Activated naive CD4-positive, alpha-beta T cell treated with anti-CD3 and anti-CD28 coated beads, Interleukin-2, amount 50 U/mL, for 16 hours (primary cell): ENCODE data around the gene DPP6.
"Not testable (repeated sequence)": the region's sequence is repeated elsewhere in the genome, so short reads cannot be mapped to it uniquely, and the experiment has no call there.

ENCODE experiments used
- DNase-seq: peaks from one replicate; pipeline ENCODE4 v3.0.0-alpha.2; 2020

DPP6 gene

GRCh38 chr7:154918741-154919140, 866.5 kb downstream of the DPP6 start:
- DNase-seq, result no peak

- no peak for DNase-seq
Measured at GRCh38 chr7:154919344-154920225, 867.4 kb downstream of the DPP6 start.

GRCh38 chr7:154922472-154922871, 870.3 kb downstream of the DPP6 start:
- not testable (repeated sequence) for DNase-seq

- DNase-seq, result peak; percentile 78
Measured at GRCh38 chr7:154927624-154928125, 875.5 kb downstream of the DPP6 start.

- DNase-seq, result no peak
Measured at GRCh38 chr7:154928136-154929005, 876.2 kb downstream of the DPP6 start.

GRCh38 chr7:154929006-154929726, 877.0 kb downstream of the DPP6 start:
- no peak for DNase-seq

GRCh38 chr7:154931906-154932305, 879.7 kb downstream of the DPP6 start:
- no peak for DNase-seq

- DNase-seq, result not testable (repeated sequence)
Measured at GRCh38 chr7:154934353-154934952, 882.3 kb downstream of the DPP6 start.

GRCh38 chr7:154937837-154938236, 885.6 kb downstream of the DPP6 start:
- no peak for DNase-seq

GRCh38 chr7:154942691-154943090, 890.5 kb downstream of the DPP6 start:
- no peak for DNase-seq
